ENCODE results near the gene NID2. TPM values are rescaled to one million over a fixed set of nuclear protein-coding genes. Genes with fewer than 3 reads are reported as not detected.

The NID2 gene
- total and polyA plus RNA-seq, 2 of the 4 experiments (the other 2 are of a cell fraction) = 101 to 303 TPM

- no peak for TF ChIP-seq NFE2L2 (IDR thresholded peaks at IDR 0.05; ENCODE audit: low read depth, low read length)
- no peak for TF ChIP-seq SMC3 (IDR thresholded peaks at IDR 0.05; ENCODE audit: low read depth, low read length)
- no peak for TF ChIP-seq POLR2A (IDR thresholded peaks at IDR 0.05; ENCODE audit: low read depth, low read length)
- TF ChIP-seq FOS (IDR thresholded peaks at IDR 0.05; ENCODE audit: low read depth, low read length) = no peak
These were observed 26.2 kb downstream of the NID2 start (continued) for GRCh38 chr14:52042371-52043289.

- H3K27me3 ChIP-seq (ENCODE audit: control insufficient read depth, insufficient read depth, low read length) = no peaks in the 10 kb centered on the region
- no peak overlapping the region for H3K4me3 ChIP-seq (ENCODE audit: insufficient read depth, low read depth, low read length)
- dilution Hi-C loops (cut with HindIII; ENCODE audit: low sequenced_read_pairs, unreplicated experiment) = no loop called here
- peaks cover 62% of the 10 kb centered on the region for H3K36me3 ChIP-seq (ENCODE audit: control insufficient read depth, insufficient read depth, low read length)
- H3K9me3 ChIP-seq (ENCODE audit: control insufficient read depth, insufficient read depth, low read length) = no peaks in the 10 kb centered on the region
- no peak overlapping the region for H2BK5ac ChIP-seq (ENCODE audit: low read depth, low read length, poor library complexity, severe bottlenecking)
- H4K8ac ChIP-seq (ENCODE audit: low read depth in 2 of 2, low read length in 2 of 2) = no peak overlapping the region
- H3K23ac ChIP-seq (ENCODE audit: low read depth, low read length) = no peak overlapping the region
- intact Hi-C loops (cut with micrococcal nuclease) = no loop called here
- no TSS peak for BruUV-seq (replicated peaks)
- H2BK20ac ChIP-seq (ENCODE audit: low read depth, low read length) = no peak overlapping the region
- in situ Hi-C loops (cut with MboI; ENCODE audit: low sequenced_read_pairs) = no loop called here
- H3K4ac ChIP-seq (ENCODE audit: low read depth, low read length) = no peak overlapping the region
- H3K14ac ChIP-seq (replicated peaks; ENCODE audit: low read depth, low read length) = no peak overlapping the region
- no peak for ATAC-seq (ENCODE audit: low read depth)
- no peak overlapping the region for H3K9ac ChIP-seq (ENCODE audit: low read depth, low read length)
- H3K56ac ChIP-seq (ENCODE audit: extremely low read depth, insufficient read depth, low read length) = no peak overlapping the region
- 100% methylated on average over 3 of the region's 7 CpGs; no CpG with 5 or more reads in 1 of the 2 experiments for WGBS, 2 experiments (ENCODE audit: extremely low coverage in 2 of 2, insufficient read length in 1 of 2)
- no peak overlapping the region for H4K5ac ChIP-seq (ENCODE audit: low read depth, low read length)
- no peak overlapping the region for H2AK9ac ChIP-seq (replicated peaks; ENCODE audit: low read depth, low read length, poor library complexity)
- TF ChIP-seq POLR2A (IDR thresholded peaks at IDR 0.05; ENCODE audit: low read depth, low read length) = no peak
- no peak for TF ChIP-seq RFX5 (IDR thresholded peaks at IDR 0.05; ENCODE audit: low read depth, low read length)
- no peak for TF ChIP-seq RAD21 (IDR thresholded peaks at IDR 0.05; ENCODE audit: low read length)
- peaks cover 31% of the 10 kb centered on the region for H3K9me1 ChIP-seq (ENCODE audit: insufficient read depth, low read length)
- H4K91ac ChIP-seq (ENCODE audit: insufficient read depth, low read depth, low read length) = no peak overlapping the region
- peaks cover 49 to 75% of the 10 kb centered on the region in 2 experiments for H3K79me1 ChIP-seq (ENCODE audit: low read depth in 1 of 2, low read length in 2 of 2)
- no peak overlapping the region for H2BK120ac ChIP-seq (ENCODE audit: low read depth, low read length)
- H3K18ac ChIP-seq (ENCODE audit: low read depth, low read length) = no peak overlapping the region
- H3K4me2 ChIP-seq (ENCODE audit: low read depth, low read length) = no peak overlapping the region
- H2AK5ac ChIP-seq (ENCODE audit: low read depth, low read length) = no peak overlapping the region
- ChIA-PET CTCF (no interaction called here), POLR2A (ENCODE audit: unreplicated experiment) (no interaction called here)
- H3K27ac ChIP-seq (ENCODE audit: insufficient read depth, low read length) = no peak overlapping the region
- no peak overlapping the region for H2BK15ac ChIP-seq (ENCODE audit: low read depth, low read length)
- H3K4me1 ChIP-seq (ENCODE audit: control insufficient read depth, insufficient read depth, low read length) = peaks cover 21% of the 10 kb centered on the region
- no peak overlapping the region for H2AFZ ChIP-seq (replicated peaks; ENCODE audit: low read length, poor library complexity)
- H4K20me1 ChIP-seq (ENCODE audit: insufficient read depth, low read length) = peaks cover 10% of the 10 kb centered on the region
- DNase-seq = no peak
These were observed 28.3 kb downstream of the NID2 start for GRCh38 chr14:52040598-52040997.
